Vagina (tissue), 2 donors: Measurements from ENCODE around the gene BCAS4.

ENCODE experiments used
- CTCF ChIP-seq, 3 experiments: fragments of 450-650 bp in 2 of 3; fragments of 200-600 bp in 1 of 3; sonication (generic) in 1 of 3; IDR thresholded peaks; one replicate each; pipeline ENCODE4 v1.5.1; 2017 to 2019; ENCODE audit warnings: antibody characterized with exemption in 3 of 3, mild to moderate bottlenecking in 2 of 3, moderate library complexity in 2 of 3
- POLR2A ChIP-seq, 2 donors: fragments of 450-650 bp; IDR thresholded peaks; one replicate each; pipeline ENCODE4 v1.6.1; 2017; ENCODE audit warnings: antibody characterized with exemption in 2 of 2, mild to moderate bottlenecking in 2 of 2, moderate library complexity in 2 of 2

GRCh38 chr20:50866831-50867230 is 72.0 kb downstream of the BCAS4 start:
- no peak for TF ChIP-seq CTCF (IDR thresholded peaks at IDR 0.05)
- no peak for TF ChIP-seq POLR2A (IDR thresholded peaks at IDR 0.05)
